GM12878 (cell line): ENCODE measurements around the gene FAAP24.
"Not testable (repeated sequence)": the region's sequence is repeated elsewhere in the genome, so short reads cannot be mapped to it uniquely, and the experiment has no call there.

Experiments used
- CHD4 ChIP-seq: fragments of 200-600 bp; sonication (generic); IDR thresholded peaks from 2 replicates; pipeline ENCODE4 v1.6.1; 2016; ENCODE audit warnings: mild to moderate bottlenecking
- ESRRA ChIP-seq: IDR thresholded peaks from 2 replicates; pipeline ENCODE4 v1.6.1; 2012; ENCODE audit warnings: mild to moderate bottlenecking, low read length, improper control_type of control experiment
- EZH2 ChIP-seq: IDR thresholded peaks from 2 replicates; pipeline ENCODE4 v1.6.1; 2012; ENCODE audit warnings: low read depth, mild to moderate bottlenecking, control low read depth, inconsistent platforms, low read length, borderline replicate concordance; ENCODE audit not compliant: control insufficient read depth
- FOXK2 ChIP-seq: fragments of 450-650 bp; IDR thresholded peaks from 2 replicates; pipeline ENCODE4 v1.6.1; 2017; ENCODE audit warnings: mild to moderate bottlenecking, moderate library complexity
- JUNB ChIP-seq: IDR thresholded peaks from 2 replicates; pipeline ENCODE4 v1.6.1; 2016; ENCODE audit warnings: antibody characterized with exemption, mild to moderate bottlenecking
- MXI1 ChIP-seq: fragments of 150-350 bp; IDR thresholded peaks from 2 replicates; pipeline ENCODE4 v1.6.1; 2011; ENCODE audit warnings: low read depth, mild to moderate bottlenecking, inconsistent platforms, low read length, improper control_type of control experiment
- POLR2A ChIP-seq: IDR thresholded peaks from 2 replicates; pipeline ENCODE4 v1.6.1; 2011; ENCODE audit warnings: low read depth, mild to moderate bottlenecking, low read length
- RAD21 ChIP-seq: IDR thresholded peaks from 2 replicates; pipeline ENCODE4 v1.6.1; 2011; ENCODE audit warnings: mild to moderate bottlenecking, low read depth, low read length, moderate library complexity; ENCODE audit not compliant: insufficient read depth
- RAD51 ChIP-seq: fragments of 450-650 bp; IDR thresholded peaks from 2 replicates; pipeline ENCODE4 v1.6.1; 2016; ENCODE audit warnings: moderate library complexity, mild to moderate bottlenecking, inconsistent platforms
- STAT1 ChIP-seq: fragments of 450-650 bp; conservative IDR thresholded peaks from 2 replicates; pipeline ENCODE4 v1.6.1; 2014; ENCODE audit warnings: antibody characterized with exemption, mild to moderate bottlenecking
- SUZ12 ChIP-seq: fragments of 200-600 bp; sonication (generic); IDR thresholded peaks from one replicate; pipeline ENCODE4 v1.6.1; 2018; ENCODE audit warnings: antibody characterized with exemption, mild to moderate bottlenecking; ENCODE audit not compliant: unreplicated experiment
- TF ChIP-seq, protein P1 (sequence below): IDR thresholded peaks from 2 replicates; pipeline ENCODE4 v1.6.1; 2011; ENCODE audit warnings: low read depth, low read length, improper control_type of control experiment, borderline replicate concordance
- TF ChIP-seq, protein P2 (sequence below), 3 experiments: IDR thresholded peaks in 2 of 3; conservative IDR thresholded peaks in 1 of 3; 2 replicates each; pipeline ENCODE4 v1.5.1; 2011; ENCODE audit warnings: low read depth in 3 of 3, low read length in 3 of 3, mild to moderate bottlenecking in 3 of 3, control low read depth in 2 of 3, moderate library complexity in 2 of 3, inconsistent platforms in 1 of 3, mixed read lengths in 1 of 3; ENCODE audit not compliant: control insufficient read depth in 2 of 3, insufficient read depth in 1 of 3; ENCODE audit errors: extremely low read depth in 1 of 3
- TF ChIP-seq, protein P3 (sequence below): IDR thresholded peaks from 2 replicates; pipeline ENCODE4 v1.6.1; 2011; ENCODE audit warnings: low read depth, mild to moderate bottlenecking, low read length, moderate library complexity, borderline replicate concordance; ENCODE audit errors: extremely low read depth

DNA sequence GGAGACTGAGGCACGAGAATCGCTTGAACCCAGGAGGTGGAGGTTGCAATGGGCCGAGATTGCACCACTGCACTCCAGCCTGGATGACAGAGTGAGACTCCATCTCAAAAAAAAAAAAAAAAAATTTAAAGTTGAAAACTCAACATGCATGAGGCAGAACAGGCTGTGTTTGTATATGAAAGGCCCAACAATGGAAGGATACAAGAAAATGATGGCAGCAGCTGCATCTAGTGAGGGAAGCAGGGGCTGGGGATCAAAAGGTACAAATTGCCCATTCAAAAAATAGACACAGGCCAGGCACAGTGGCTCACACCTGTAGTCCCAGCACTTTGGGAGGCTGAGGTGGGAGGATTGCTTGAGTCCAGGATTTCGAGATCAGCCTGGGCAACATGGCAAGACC lies 5.8 kb downstream of the FAAP24 start:
- TF ChIP-seq, protein P1, sequence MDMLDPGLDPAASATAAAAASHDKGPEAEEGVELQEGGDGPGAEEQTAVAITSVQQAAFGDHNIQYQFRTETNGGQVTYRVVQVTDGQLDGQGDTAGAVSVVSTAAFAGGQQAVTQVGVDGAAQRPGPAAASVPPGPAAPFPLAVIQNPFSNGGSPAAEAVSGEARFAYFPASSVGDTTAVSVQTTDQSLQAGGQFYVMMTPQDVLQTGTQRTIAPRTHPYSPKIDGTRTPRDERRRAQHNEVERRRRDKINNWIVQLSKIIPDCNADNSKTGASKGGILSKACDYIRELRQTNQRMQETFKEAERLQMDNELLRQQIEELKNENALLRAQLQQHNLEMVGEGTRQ, result not testable (repeated sequence)
- TF ChIP-seq, protein P2, sequence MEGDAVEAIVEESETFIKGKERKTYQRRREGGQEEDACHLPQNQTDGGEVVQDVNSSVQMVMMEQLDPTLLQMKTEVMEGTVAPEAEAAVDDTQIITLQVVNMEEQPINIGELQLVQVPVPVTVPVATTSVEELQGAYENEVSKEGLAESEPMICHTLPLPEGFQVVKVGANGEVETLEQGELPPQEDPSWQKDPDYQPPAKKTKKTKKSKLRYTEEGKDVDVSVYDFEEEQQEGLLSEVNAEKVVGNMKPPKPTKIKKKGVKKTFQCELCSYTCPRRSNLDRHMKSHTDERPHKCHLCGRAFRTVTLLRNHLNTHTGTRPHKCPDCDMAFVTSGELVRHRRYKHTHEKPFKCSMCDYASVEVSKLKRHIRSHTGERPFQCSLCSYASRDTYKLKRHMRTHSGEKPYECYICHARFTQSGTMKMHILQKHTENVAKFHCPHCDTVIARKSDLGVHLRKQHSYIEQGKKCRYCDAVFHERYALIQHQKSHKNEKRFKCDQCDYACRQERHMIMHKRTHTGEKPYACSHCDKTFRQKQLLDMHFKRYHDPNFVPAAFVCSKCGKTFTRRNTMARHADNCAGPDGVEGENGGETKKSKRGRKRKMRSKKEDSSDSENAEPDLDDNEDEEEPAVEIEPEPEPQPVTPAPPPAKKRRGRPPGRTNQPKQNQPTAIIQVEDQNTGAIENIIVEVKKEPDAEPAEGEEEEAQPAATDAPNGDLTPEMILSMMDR (IDR thresholded peaks at IDR 0.05 in 2 of 3, conservative IDR thresholded peaks at IDR 0.05 in 1 of 3; ENCODE audit: control insufficient read depth in 2 of 3, extremely low read depth in 1 of 3, insufficient read depth in 1 of 3, low read depth in 3 of 3, low read length in 3 of 3), result not testable (repeated sequence)
- TF ChIP-seq CHD4, FOXK2, RAD21, JUNB, POLR2A, MXI1, EZH2, RAD51, ESRRA, STAT1, SUZ12: not testable (repeated sequence)
- TF ChIP-seq, protein P3, sequence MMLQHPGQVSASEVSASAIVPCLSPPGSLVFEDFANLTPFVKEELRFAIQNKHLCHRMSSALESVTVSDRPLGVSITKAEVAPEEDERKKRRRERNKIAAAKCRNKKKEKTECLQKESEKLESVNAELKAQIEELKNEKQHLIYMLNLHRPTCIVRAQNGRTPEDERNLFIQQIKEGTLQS, result not testable (repeated sequence)
